ENCODE measurements around the gene SHC4.

SHC4 gene

GRCh38 chr15:48963524-48964113 is at the start of gene SHC4:
TSS of gene SHC4 (minus strand) at chr15:48963919. CDS start at chr15:48963015, 904 bp downstream.
- DNase-seq (ENCODE audit: low read depth): peak; percentile 90

DNA sequence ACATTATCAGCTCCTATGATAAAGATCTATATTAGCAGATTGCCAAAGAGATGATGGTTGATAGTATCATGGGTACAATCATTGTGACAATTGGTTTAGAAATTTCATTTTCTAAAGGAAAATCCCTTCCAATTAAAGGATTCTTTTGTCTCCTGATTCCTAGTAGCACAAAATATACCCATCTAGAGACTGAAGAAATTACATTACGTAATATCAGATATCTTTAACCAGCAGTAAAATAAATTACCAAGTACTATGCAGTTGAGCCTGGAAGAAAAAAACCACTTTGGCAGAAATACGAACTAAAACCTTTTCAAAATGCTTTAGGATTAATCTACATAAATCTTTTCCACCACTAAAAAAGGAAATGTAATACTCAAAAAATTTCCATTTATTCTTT is 35.6 kb upstream of the SHC4 start:
- DNase-seq (ENCODE audit: low read depth): no peak

GRCh38 chr15:48996276-48996675 is 32.6 kb upstream of the SHC4 start:
- no peak for DNase-seq (ENCODE audit: low read depth)

DNA sequence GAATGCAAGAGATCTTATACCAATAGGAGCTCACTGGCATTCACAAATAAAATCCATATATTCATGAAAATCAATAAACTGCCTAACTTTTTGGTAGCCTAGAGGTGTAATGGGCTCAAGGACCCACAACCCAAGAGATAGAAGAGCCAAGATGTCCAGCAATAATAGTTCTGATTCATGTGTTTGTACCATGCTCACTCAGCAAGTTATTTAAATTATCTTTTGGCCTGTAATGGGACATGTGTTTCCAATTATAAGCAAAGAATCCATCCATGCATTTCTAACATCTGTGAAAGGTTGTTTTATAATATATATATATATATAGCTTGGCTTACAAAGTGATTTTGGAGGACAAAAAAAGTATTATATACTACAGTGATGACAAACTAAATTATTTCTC is 29.7 kb upstream of the SHC4 start:
- no peak for DNase-seq (ENCODE audit: low read depth)

GRCh38 chr15:48992545-48992944 is 28.8 kb upstream of the SHC4 start:
- no peak for DNase-seq (ENCODE audit: low read depth)

DNA sequence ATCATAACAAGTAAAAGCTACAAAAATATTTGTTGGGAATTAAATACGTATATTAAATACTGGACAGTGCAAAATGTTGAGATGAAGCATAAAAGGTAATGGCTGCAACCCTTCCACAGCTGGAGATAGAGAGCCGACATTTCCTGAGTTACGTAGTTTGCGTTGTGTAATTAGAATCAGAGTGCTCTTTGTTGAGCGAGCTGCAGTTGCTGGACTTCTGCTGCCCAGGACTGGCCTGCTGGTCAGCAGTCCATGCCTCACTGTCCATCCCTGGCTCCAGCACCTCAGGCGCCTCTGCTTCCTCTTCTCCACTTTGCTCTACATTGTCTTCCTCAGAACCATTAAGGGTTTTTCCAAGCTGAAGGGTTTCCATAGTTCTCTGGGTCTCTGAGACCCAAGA is 28.4 kb upstream of the SHC4 start:
- DNase-seq (ENCODE audit: low read depth): no peak

DNA sequence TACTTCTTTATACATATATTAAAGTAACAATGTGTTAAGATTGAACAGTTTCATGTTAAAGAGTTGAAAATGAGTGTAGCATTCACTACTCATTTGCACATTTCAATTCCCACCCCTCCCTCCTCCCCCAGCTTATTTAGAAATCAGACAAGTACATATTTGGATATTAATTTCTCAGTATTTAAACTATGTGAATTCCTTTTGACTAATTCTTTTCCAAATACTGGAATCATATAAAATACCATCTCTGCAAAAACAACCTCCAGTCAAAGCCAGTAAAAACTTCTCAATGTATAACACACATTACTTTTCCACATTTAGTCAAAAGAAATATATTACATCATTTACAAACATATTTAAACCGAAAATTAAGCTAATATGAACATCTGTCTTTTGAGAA is 25.5 kb upstream of the SHC4 start:
- DNase-seq (ENCODE audit: low read depth): no peak

DNA sequence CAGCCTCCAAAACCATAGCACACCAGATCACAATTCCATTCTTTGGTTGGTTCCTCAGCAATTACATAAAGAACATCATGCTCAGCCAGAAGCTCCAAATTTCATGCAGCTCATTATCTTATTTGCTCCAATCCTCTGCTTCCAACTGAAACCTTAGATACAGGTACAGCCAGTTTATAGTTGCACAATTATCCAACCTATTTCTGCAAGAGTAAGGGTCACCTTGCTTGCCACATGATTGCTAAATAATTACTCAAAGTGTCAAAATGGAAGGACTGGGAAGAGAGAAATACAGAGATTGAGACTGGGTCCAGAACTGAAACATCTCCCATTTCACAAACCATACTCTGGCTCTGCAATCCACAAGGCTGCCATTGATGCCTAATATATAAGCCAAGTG is 23.4 kb upstream of the SHC4 start:
- no peak for DNase-seq (ENCODE audit: low read depth)

- DNase-seq (ENCODE audit: low read depth): no peak
Observed at GRCh38 chr15:48986240-48986639, 22.5 kb upstream of the SHC4 start.

GRCh38 chr15:48985516-48985915 is 21.8 kb upstream of the SHC4 start:
- DNase-seq (ENCODE audit: low read depth): no peak

DNA sequence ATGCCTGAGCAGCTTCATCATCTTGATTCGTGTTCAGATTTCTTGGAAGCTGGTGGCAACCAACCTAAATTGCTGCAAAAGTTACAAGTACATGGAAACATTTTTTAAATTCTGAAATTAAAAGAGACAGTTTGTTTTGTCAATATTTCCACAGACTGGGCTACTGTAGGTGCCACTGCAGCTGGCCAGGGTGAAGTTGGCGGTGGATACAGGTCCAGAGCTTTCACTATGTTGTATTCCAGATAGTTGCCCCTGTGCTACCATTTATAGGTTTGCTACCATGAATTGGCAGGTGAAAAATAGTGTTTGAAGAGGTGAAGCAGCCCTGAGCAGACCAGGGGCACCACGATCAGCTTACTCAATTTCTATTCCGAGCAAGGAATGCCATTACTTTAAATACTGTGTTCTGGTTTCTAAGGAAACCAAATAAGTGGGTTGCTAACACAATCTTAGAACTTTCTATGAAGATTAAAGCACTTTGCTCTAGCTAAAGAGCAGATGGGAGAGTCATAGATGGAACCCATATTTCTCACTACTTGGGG is 21.2 kb upstream of the SHC4 start:
- no peak for DNase-seq (ENCODE audit: low read depth)

- no peak for DNase-seq (ENCODE audit: low read depth)
Observed at GRCh38 chr15:48984021-48984710, 20.4 kb upstream of the SHC4 start.

DNA sequence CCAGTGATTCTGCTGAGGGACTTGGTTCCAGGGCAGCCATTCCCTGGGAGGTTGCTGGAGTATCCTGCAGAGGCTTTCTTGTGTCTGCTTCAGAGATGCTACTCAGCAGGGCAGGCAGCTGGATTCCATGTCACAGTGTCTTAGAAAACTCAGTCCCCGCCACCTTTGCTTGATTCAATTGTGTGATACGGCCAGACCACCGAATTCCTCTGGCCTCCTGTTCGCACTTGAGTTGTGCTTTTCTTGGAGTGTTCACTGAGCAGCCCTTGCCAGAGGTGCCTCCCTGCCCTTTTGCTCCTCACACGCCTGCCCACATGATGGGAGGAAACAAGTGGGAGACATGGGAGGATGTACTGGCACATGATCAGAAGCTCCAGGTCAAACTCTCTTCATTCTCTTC is 19.6 kb upstream of the SHC4 start:
- no peak for DNase-seq (ENCODE audit: low read depth)

DNA sequence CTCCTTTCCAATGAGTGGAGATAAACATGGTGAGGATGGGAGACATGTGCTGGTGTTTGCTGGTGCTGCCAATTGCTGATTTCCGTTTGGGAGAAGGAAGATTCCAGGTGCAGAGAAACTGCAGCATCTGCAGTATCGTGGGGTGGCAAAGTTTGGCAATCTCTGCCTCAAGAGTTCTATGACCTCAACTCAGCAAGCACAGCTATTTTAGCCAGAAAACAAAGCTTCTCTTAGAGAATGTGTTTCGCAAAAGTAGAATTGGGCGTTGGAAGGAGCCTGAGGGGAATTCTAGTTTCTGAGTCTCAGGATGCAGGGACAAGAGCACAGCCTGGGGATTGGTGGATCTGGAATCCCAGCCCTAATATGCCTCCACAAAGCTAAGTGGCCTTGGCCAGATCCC is 18.2 kb upstream of the SHC4 start:
- DNase-seq (ENCODE audit: low read depth): no peak

DNA sequence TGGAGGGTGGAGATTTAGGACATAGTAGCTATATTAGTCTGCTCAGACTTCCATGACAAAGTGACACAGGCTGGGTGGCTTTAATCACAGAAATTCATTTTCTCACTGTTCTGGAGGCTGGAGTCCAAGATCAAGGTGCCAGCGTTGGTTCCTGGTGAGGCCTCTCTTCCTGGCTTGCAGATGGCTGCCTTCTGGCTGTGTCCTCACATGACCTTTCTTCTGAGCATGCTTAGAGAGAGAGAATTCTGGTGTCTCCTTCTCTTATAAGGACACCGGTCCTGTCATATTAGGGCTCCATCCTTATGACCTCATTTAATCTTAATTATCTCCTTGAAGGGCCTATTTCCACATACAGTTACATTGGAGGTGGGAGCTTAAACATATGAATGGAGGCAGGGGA is 14.9 kb upstream of the SHC4 start:
- no peak for DNase-seq (ENCODE audit: low read depth)

DNA sequence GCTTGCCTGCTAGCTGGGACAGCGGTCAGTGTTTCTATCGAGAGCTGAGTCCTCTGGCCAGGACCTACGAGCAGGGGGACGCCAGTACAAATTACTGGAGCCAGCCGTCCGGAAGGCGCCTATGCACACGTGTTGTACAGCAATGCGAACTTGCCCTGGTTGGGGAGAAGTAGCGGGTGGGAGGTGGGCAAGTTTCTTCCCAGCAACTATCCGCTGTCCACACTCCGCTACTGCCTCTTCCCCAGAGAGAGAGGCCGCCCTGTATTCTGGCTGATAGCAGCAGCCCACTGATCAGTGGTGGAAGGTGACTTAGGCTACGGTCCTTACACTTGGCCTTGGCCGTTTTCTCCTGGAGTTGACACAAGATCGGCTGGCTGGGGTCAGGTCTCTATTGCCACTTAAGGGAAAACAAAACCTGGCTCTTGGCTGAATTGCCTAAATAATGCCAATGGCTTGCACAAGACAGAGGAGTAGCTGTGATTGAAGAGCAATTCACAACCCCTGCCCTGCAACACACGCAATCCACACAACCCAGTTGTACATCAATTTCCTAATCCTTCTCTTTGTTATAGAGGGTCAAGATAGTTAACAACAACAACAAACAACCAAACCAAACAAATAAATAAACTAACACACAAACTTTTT is 12.8 kb upstream of the SHC4 start:
- no peak for DNase-seq (ENCODE audit: low read depth)

- DNase-seq (ENCODE audit: low read depth): peak; percentile 86
Observed at GRCh38 chr15:48975472-48976419, 12.0 kb upstream of the SHC4 start.

GRCh38 chr15:48974882-48975281 is 11.2 kb upstream of the SHC4 start:
- peak; percentile 30 for DNase-seq (ENCODE audit: low read depth)

- no peak for DNase-seq (ENCODE audit: low read depth)
Observed at GRCh38 chr15:48972750-48973503, 9.2 kb upstream of the SHC4 start.

GRCh38 chr15:48970926-48971325 is 7.2 kb upstream of the SHC4 start:
- DNase-seq (ENCODE audit: low read depth): peak; percentile 24

DNA sequence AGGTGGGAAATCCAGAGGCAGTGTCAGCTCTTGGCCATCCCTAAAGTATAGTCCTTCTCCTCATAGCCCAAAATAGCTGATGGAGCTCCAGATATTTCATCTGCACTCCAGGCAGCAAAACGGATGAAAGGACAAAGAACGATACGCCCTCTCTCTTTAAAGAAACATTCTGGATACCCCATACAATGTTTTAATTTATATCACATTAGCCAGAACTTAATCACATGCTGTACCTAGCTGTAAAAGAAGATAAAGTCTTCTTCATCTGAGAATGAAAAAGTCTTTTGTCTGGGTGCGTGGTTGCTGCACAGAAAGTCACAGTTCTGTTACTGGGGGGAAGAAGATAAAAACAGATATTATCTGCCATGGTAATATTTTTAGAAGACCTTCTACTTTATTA is 4.3 kb upstream of the SHC4 start:
- no peak for DNase-seq (ENCODE audit: low read depth)

Measured in ELR (cell line).